WTC11 (cell line): Measurements from ENCODE around the gene COL5A1.

Source experiments
- ELF4 ChIP-seq: sonication (generic); formaldehyde crosslinking; IDR thresholded peaks from 2 replicates; pipeline ENCODE4 v1.8.1; 2022; ENCODE audit warnings: low read depth, mild to moderate bottlenecking, moderate library complexity, missing genetic modification reagents
- SOX15 ChIP-seq: fragments of 250-450 bp; sonication (Bioruptor Pico); IDR thresholded peaks from 2 replicates; pipeline ENCODE4 v1.9.0; 2021; ENCODE audit warnings: mild to moderate bottlenecking
- TF ChIP-seq, protein P1 (sequence below): sonication (generic); formaldehyde crosslinking; IDR thresholded peaks from 2 replicates; pipeline ENCODE4 v1.8.0; 2023; ENCODE audit warnings: missing genetic modification reagents
- TF ChIP-seq, protein P2 (sequence below): fragments of 200-600 bp; IDR thresholded peaks from 2 replicates; pipeline ENCODE4 v1.8.0; 2022; ENCODE audit warnings: antibody characterized with exemption
- TF ChIP-seq, protein P3 (sequence below): sonication (generic); formaldehyde crosslinking; IDR thresholded peaks from 2 replicates; pipeline ENCODE4 v1.8.1; 2023; ENCODE audit warnings: mild to moderate bottlenecking, missing genetic modification reagents, moderate library complexity
- TF ChIP-seq, protein P4 (sequence below): sonication (generic); formaldehyde crosslinking; IDR thresholded peaks from 2 replicates; pipeline ENCODE4 v1.8.1; 2023; ENCODE audit warnings: mild to moderate bottlenecking, missing genetic modification reagents
- TF ChIP-seq, protein P5 (sequence below): fragments of 250-450 bp; sonication (Bioruptor Pico); IDR thresholded peaks from 2 replicates; pipeline ENCODE4 v1.9.0; 2021; ENCODE audit warnings: moderate library complexity, mild to moderate bottlenecking, inconsistent platforms, borderline replicate concordance
- TF ChIP-seq, protein P6 (sequence below): sonication (generic); formaldehyde crosslinking; IDR thresholded peaks from 2 replicates; pipeline ENCODE4 v1.8.0; 2022; ENCODE audit warnings: mild to moderate bottlenecking, missing genetic modification reagents
- TF ChIP-seq, protein P7 (sequence below): sonication (generic); formaldehyde crosslinking; IDR thresholded peaks from 2 replicates; pipeline ENCODE4 v1.8.1; 2022; ENCODE audit warnings: mild to moderate bottlenecking, missing genetic modification reagents, moderate library complexity, borderline replicate concordance

DNA sequence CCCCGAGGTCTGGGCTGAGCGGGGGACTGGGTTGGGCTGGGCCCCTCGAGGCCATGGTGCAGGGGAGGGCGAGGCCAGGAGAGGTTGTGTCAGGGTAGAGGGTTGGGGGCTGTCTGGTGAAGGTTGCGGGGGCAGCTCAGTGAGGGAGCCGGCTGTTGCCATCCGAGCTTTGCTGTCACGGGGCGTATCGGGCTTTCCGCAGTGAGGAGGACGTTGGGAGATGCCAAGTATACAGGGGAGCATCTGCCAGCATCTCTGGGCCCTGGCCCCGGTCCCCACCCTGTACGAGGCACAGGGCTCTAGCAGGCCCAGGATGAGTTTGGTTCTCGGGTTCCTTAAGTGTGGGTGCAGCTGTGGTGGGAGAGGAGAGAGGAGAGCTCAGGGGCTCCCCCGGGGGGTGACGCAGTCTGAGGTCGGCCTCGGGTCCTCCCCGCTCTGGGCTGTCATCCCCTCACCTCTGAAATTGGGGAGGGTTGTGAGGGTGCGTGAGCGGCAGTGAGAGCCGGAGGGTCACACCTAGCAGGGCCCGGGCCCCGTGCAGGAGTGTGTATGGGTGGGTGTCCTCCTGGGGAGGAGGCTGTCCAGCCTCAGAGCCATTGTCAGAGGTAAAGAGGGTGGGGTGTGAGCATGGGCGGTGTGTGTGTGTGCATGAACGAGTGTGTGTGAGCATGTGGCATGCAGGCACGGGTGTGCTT, 87.3 kb downstream of the COL5A1 start:
- TF ChIP-seq, protein P1, sequence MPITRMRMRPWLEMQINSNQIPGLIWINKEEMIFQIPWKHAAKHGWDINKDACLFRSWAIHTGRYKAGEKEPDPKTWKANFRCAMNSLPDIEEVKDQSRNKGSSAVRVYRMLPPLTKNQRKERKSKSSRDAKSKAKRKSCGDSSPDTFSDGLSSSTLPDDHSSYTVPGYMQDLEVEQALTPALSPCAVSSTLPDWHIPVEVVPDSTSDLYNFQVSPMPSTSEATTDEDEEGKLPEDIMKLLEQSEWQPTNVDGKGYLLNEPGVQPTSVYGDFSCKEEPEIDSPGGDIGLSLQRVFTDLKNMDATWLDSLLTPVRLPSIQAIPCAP (CRISPR knock-in tag) = no peak
- TF ChIP-seq, protein P2, sequence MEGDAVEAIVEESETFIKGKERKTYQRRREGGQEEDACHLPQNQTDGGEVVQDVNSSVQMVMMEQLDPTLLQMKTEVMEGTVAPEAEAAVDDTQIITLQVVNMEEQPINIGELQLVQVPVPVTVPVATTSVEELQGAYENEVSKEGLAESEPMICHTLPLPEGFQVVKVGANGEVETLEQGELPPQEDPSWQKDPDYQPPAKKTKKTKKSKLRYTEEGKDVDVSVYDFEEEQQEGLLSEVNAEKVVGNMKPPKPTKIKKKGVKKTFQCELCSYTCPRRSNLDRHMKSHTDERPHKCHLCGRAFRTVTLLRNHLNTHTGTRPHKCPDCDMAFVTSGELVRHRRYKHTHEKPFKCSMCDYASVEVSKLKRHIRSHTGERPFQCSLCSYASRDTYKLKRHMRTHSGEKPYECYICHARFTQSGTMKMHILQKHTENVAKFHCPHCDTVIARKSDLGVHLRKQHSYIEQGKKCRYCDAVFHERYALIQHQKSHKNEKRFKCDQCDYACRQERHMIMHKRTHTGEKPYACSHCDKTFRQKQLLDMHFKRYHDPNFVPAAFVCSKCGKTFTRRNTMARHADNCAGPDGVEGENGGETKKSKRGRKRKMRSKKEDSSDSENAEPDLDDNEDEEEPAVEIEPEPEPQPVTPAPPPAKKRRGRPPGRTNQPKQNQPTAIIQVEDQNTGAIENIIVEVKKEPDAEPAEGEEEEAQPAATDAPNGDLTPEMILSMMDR = no peak
- TF ChIP-seq, protein P3, sequence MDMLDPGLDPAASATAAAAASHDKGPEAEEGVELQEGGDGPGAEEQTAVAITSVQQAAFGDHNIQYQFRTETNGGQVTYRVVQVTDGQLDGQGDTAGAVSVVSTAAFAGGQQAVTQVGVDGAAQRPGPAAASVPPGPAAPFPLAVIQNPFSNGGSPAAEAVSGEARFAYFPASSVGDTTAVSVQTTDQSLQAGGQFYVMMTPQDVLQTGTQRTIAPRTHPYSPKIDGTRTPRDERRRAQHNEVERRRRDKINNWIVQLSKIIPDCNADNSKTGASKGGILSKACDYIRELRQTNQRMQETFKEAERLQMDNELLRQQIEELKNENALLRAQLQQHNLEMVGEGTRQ (CRISPR knock-in tag) = no peak
- TF ChIP-seq, protein P4, sequence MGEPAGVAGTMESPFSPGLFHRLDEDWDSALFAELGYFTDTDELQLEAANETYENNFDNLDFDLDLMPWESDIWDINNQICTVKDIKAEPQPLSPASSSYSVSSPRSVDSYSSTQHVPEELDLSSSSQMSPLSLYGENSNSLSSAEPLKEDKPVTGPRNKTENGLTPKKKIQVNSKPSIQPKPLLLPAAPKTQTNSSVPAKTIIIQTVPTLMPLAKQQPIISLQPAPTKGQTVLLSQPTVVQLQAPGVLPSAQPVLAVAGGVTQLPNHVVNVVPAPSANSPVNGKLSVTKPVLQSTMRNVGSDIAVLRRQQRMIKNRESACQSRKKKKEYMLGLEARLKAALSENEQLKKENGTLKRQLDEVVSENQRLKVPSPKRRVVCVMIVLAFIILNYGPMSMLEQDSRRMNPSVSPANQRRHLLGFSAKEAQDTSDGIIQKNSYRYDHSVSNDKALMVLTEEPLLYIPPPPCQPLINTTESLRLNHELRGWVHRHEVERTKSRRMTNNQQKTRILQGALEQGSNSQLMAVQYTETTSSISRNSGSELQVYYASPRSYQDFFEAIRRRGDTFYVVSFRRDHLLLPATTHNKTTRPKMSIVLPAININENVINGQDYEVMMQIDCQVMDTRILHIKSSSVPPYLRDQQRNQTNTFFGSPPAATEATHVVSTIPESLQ (CRISPR knock-in tag) = no peak
- TF ChIP-seq, protein P5, sequence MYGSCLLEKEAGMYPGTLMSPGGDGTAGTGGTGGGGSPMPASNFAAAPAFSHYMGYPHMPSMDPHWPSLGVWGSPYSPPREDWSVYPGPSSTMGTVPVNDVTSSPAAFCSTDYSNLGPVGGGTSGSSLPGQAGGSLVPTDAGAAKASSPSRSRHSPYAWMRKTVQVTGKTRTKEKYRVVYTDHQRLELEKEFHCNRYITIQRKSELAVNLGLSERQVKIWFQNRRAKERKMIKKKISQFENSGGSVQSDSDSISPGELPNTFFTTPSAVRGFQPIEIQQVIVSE = no peak
- TF ChIP-seq ELF4 (CRISPR knock-in tag) (no peak), SOX15 (CRISPR knock-in tag) (no peak)
- TF ChIP-seq, protein P6, sequence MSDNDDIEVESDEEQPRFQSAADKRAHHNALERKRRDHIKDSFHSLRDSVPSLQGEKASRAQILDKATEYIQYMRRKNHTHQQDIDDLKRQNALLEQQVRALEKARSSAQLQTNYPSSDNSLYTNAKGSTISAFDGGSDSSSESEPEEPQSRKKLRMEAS = no peak
- TF ChIP-seq, protein P7, sequence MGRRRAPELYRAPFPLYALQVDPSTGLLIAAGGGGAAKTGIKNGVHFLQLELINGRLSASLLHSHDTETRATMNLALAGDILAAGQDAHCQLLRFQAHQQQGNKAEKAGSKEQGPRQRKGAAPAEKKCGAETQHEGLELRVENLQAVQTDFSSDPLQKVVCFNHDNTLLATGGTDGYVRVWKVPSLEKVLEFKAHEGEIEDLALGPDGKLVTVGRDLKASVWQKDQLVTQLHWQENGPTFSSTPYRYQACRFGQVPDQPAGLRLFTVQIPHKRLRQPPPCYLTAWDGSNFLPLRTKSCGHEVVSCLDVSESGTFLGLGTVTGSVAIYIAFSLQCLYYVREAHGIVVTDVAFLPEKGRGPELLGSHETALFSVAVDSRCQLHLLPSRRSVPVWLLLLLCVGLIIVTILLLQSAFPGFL (CRISPR knock-in tag) = no peak
